ENCODE data around the gene NAA10. TPM values are rescaled to one million over a fixed set of nuclear protein-coding genes. Genes with fewer than 3 reads are reported as not detected.
"Not testable (repeated sequence)": the region's sequence is repeated elsewhere in the genome, so short reads cannot be mapped to it uniquely, and the experiment has no call there.

NAA10 gene
- total RNA-seq, result 10 to 100 TPM; 76.7 to 94.1 TPM

DNA sequence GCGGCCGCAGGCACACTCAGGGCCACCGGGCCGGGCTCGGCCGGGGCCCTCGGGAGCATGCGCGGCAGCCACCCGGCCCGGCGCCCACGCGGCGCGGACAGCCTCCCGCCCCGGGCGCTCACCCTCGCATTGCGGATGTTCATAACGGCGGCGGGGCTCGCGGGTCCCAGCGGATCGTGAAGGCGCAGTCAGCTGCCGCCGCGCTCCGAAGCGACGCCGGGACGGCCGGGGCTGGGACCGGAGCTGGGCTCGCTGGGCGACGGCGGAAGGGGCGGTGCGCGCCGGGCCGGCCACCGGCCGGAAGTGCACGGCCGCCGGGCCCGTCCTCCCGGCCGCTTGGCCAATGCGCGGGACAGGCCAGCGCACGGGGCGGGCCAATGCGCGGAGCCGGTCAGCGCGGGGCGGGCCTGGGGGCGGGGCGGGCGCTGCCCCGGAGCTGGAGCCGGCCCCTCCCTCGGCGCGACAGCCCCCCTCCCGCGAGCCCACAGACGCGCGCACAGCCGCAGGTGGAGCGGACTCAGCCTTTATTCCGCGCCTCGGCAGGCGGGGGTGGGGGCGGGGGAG lies at the start of gene NAA10:
Gene NAA10, minus strand, starts transcription at position 276 of the 564 bp plus-strand sequence. Its CDS starts 133 bp downstream, at position 143.
- H3K4me1 Mint-ChIP-seq (ENCODE audit: low read depth), result peaks cover 35% of the 10 kb centered on the region
- peak within 1 kb of the TSS; percentile 80 to 93 for H3K4me3 Mint-ChIP-seq
- no peaks in the 10 kb centered on the region for H3K9me3 Mint-ChIP-seq
- peak; percentile 96 for ATAC-seq (replicated peaks in 1 of 2)
- peak within 1 kb of the TSS; percentile 19 for H3K27ac Mint-ChIP-seq
- H3K36me3 Mint-ChIP-seq (ENCODE audit: insufficient read depth in 2 of 2), result peaks cover 2 to 3% of the 10 kb centered on the region in 2 donors
- peaks cover 13% of the 10 kb centered on the region for H3K27me3 Mint-ChIP-seq (ENCODE audit: low read depth)
- DNase-seq, result peak; percentile 69 to 73

- Mint-ChIP-seq H3K27ac (peak overlapping the region; percentile 86), H3K36me3 (ENCODE audit: insufficient read depth in 2 of 2) (no peaks in the 10 kb centered on the region), H3K27me3 (ENCODE audit: low read depth) (no peaks in the 10 kb centered on the region), H3K4me3 (peak overlapping the region; percentile 60 to 87), H3K4me1 (ENCODE audit: low read depth) (peaks cover 43% of the 10 kb centered on the region), H3K9me3 (no peaks in the 10 kb centered on the region)
- ATAC-seq (replicated peaks in 1 of 2) (peak in 1 of 2 donors; percentile 7), DNase-seq (no peak)
Observed at GRCh38 chrX:153983321-153983801, 48.5 kb upstream of the NAA10 start.

- Mint-ChIP-seq H3K4me3 (peak overlapping the region; percentile 60 to 87), H3K9me3 (no peaks in the 10 kb centered on the region), H3K27ac (peak overlapping the region; percentile 97), H3K27me3 (ENCODE audit: low read depth) (no peaks in the 10 kb centered on the region), H3K4me1 (ENCODE audit: low read depth) (peaks cover 43% of the 10 kb centered on the region), H3K36me3 (ENCODE audit: insufficient read depth in 2 of 2) (no peaks in the 10 kb centered on the region)
- DNase-seq (peak; percentile 52 to 68), ATAC-seq (replicated peaks in 1 of 2) (peak; percentile 48 to 52)
Observed at GRCh38 chrX:153981771-153982533, 47.1 kb upstream of the NAA10 start.

GRCh38 chrX:153981231-153981630 lies 46.4 kb upstream of the NAA10 start:
- DNase-seq (no peak), ATAC-seq (replicated peaks in 1 of 2) (no peak)
- Mint-ChIP-seq H3K36me3 (ENCODE audit: insufficient read depth in 2 of 2) (no peaks in the 10 kb centered on the region), H3K27ac (peak overlapping the region; percentile 97), H3K27me3 (ENCODE audit: low read depth) (peaks cover under 1% of the 10 kb centered on the region), H3K4me1 (ENCODE audit: low read depth) (peaks cover 43% of the 10 kb centered on the region), H3K9me3 (no peaks in the 10 kb centered on the region), H3K4me3 (peak overlapping the region; percentile 60 to 87)

GRCh38 chrX:153980394-153980793 lies 45.6 kb upstream of the NAA10 start:
- H3K27ac Mint-ChIP-seq, result peak overlapping the region; percentile 86
- H3K9me3 Mint-ChIP-seq; H3K36me3 Mint-ChIP-seq (ENCODE audit: insufficient read depth in 2 of 2); H3K27me3 Mint-ChIP-seq (ENCODE audit: low read depth); DNase-seq: not testable (repeated sequence)
- H3K4me1 Mint-ChIP-seq (ENCODE audit: low read depth), result peaks cover 48% of the 10 kb centered on the region
- peak; percentile 51 to 53 for ATAC-seq (replicated peaks in 1 of 2)
- H3K4me3 Mint-ChIP-seq, result peak overlapping the region; percentile 60 to 87

- ATAC-seq (replicated peaks in 1 of 2) (no peak), DNase-seq (no peak)
- Mint-ChIP-seq H3K4me3 (peak overlapping the region; percentile 87 to 92), H3K27ac (peak overlapping the region; percentile 96), H3K9me3 (no peaks in the 10 kb centered on the region), H3K36me3 (ENCODE audit: insufficient read depth in 2 of 2) (peaks cover 0 to 3% of the 10 kb centered on the region in 2 donors), H3K4me1 (ENCODE audit: low read depth) (peaks cover 23% of the 10 kb centered on the region), H3K27me3 (ENCODE audit: low read depth) (peaks cover 7% of the 10 kb centered on the region)
Observed at GRCh38 chrX:153974726-153975286, 40.0 kb upstream of the NAA10 start.

DNA sequence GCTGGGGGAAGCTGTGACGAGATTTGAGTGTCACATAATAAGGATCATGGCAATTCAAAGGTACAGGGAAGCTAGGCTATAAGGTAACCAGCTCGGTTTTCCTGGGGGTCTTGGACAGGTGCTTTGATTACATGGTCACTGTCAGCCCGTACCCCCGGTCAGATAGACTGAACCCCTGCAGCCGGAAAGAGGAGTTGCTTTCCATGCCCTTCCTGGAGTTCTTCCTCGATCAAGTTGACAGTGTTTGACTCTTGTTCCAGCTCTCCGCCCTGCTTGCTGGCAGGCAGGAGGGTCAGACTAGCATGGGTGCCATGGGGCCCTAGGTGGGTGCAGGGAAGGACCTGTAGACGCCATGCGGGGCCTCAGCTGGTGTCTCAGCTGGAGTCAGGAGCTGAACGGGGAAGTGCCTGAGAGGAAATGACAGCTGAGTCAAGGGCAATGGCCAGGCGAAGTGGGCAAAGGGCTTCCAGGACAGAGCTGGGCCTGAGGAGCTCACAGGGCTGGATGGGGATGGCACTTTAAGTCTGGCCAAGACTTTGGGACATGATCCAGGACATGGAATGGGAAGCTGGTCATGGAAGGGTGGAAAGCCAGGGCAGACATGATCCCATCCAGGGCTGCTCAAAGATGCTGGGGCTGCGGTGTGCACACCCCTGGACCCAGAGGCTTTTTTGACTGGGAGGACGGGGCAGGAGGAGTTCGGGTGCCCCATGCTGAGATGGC lies 39.3 kb upstream of the NAA10 start:
- Mint-ChIP-seq H3K27me3 (ENCODE audit: low read depth) (peaks cover 7% of the 10 kb centered on the region), H3K4me3 (peak overlapping the region; percentile 87 to 92)
- DNase-seq, result no peak

DNA sequence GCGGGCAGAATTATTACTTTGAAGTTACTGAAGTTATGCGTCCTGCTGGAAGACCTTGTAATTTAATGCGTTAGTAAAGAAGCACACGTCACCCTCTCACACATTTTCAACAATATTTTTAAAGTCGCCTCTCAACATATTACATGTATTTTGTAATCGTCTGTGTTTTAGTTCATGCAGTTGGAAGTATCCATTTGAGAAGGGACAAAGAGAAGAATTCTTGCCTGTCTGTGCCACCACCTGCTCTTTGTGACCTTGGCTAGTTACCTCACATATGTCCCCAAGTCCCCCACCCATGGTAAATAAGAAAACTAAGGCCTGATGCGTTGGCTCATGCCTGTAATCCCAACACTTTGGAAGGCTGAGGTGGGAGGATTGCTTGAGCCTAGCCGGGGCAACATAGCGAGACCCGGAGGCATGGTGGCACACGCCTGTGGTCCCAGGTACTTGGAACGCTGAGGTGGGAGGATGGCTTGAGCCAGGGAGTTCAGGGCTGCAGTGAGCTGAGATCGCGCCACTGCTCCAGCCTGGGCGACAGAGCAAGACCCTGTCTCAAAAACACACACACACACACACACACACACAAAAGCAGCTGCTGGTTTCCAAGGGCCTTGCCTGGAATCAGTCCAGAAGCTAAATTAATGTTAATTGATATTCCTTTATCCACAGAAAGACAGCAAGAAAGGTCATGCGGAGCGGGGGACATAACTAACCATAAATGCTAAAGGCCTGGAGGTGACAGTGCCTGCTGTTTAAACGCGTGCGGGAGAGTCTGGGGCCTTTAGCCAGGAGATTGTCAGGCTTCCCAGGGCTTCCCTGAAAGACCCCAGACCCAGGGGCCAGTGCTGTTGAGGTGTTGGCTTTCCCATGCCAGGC lies 38.5 kb upstream of the NAA10 start:
- no peak for ATAC-seq (replicated peaks in 1 of 2)
- Mint-ChIP-seq H3K9me3 (no peaks in the 10 kb centered on the region), H3K4me1 (ENCODE audit: low read depth) (peaks cover 23% of the 10 kb centered on the region), H3K36me3 (ENCODE audit: insufficient read depth in 2 of 2) (peaks cover 4% of the 10 kb centered on the region in 2 donors), H3K4me3 (peak overlapping the region; percentile 87 to 92), H3K27ac (peak overlapping the region; percentile 96), H3K27me3 (ENCODE audit: low read depth) (peaks cover 7% of the 10 kb centered on the region)
- no peak for DNase-seq

More for the DNA sequence above, 39.3 kb upstream of the NAA10 start:
- ATAC-seq (replicated peaks in 1 of 2), result no peak
- H3K4me1 Mint-ChIP-seq (ENCODE audit: low read depth), result peaks cover 23% of the 10 kb centered on the region
- peak overlapping the region; percentile 96 for H3K27ac Mint-ChIP-seq
- H3K36me3 Mint-ChIP-seq (ENCODE audit: insufficient read depth in 2 of 2), result peaks cover 4% of the 10 kb centered on the region in 2 donors
- no peaks in the 10 kb centered on the region for H3K9me3 Mint-ChIP-seq

DNA sequence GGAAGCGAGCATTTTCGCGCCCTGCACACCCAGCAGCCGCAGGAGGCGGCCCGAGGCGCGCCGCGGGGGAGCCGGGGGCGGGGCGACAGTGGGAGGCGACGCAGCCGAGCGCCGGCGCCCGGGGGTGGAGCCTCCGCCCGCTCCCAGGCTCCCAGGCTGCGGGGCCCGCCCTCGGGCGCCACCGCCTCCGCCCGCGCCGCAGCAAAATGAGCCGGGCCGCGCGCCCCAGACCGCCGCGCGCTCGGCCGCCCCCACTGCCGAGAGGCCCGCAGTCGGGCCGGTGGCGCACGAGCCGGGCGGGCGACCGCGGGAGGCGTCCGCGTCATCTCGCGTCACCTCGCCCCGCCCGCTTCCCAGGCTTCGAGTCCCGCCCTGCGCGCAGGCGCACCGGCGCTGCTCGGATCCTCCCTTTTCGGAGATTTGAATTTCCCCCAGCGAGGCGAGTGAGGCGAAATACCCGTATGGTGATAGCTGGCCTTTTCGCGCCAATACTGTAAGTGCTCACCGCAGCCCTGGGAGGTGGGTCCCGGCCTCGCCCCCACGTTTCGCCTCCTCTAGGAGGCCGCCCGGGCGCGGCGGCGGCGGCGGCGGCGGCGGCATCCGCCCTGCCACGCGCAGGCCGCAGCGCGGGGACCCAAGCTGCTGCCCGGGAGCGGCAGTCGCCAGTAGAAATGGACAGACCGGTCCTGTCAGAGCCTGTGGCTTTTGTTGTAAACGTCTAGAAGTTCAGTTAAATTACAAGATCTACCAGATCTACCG lies 37.7 kb upstream of the NAA10 start, which contains the start of gene TMEM187:
Gene TMEM187, plus strand, starts transcription at position 387 of the 759 bp plus-strand sequence. CDS start 9,309 bp downstream, outside the sequence.
- Mint-ChIP-seq H3K27ac (peak within 1 kb of the TSS; percentile 100), H3K4me1 (ENCODE audit: low read depth) (peaks cover 31% of the 10 kb centered on the region), H3K36me3 (ENCODE audit: insufficient read depth in 2 of 2) (peaks cover 4 to 6% of the 10 kb centered on the region in 2 donors), H3K9me3 (no peaks in the 10 kb centered on the region), H3K27me3 (ENCODE audit: low read depth) (peaks cover 7% of the 10 kb centered on the region), H3K4me3 (peak within 1 kb of the TSS; percentile 100)
- ATAC-seq (replicated peaks in 1 of 2), result peak; percentile 56 to 63
- peak; percentile 91 to 94 for DNase-seq

DNA sequence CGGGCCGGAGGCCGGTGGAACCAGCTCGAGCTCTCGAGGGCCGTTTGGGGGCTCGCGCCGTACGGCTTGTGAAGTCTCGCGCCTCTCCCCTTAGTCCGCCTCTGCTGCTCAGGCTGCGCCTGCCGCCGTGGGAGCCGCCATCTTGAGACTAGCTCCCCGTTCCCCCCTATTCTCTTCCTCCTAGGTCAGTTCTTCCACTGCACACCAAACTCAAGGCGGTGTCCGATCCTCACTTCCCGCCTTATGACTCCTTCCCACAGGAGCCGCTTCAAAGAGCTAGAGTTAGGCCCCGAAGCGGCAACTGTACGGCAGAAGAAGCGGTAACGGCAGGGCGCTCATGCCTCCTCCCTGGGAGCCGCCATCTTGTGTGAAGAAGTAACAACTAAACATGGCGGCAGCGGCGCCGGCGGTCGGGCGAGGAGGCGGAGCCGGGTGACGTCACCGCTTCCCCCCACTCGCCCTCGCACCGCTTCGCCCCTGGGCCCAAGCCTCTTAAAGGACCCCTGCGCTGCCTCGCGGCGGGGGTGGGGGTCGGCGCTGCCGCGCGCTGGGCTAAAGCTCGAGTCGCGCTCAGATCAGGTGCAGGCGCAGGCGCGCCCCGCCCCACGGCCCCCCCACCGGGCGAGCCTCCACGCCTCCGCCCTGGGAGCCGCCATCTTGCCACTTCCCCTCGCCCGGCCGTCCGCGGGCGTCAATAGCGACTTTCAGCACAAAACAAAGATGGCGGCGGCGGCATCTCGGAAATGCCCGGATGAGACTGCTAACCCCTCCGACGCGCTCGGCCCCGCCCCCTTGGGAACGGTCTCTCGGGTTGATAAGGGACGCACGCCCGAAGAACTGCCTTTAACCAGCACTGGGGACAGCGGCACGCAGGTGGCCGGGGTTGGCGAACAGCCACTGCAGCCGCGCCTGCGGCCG lies 36.9 kb upstream of the NAA10 start, which contains the start of gene HCFC1:
Gene HCFC1, minus strand, starts transcription at position 369 of the 918 bp plus-strand sequence. CDS start 978 bp downstream, outside the sequence.
- DNase-seq, result peak; percentile 89 to 95
- Mint-ChIP-seq H3K9me3 (no peaks in the 10 kb centered on the region), H3K4me1 (ENCODE audit: low read depth) (peaks cover 40% of the 10 kb centered on the region), H3K4me3 (peak within 1 kb of the TSS; percentile 100), H3K36me3 (ENCODE audit: insufficient read depth in 2 of 2) (peaks cover 5 to 8% of the 10 kb centered on the region in 2 donors), H3K27ac (peak within 1 kb of the TSS; percentile 100), H3K27me3 (ENCODE audit: low read depth) (peaks cover 7% of the 10 kb centered on the region)
- ATAC-seq (replicated peaks in 1 of 2), result peak; percentile 42 to 44
